Activated gamma-delta T cell treated with Interleukin-2 at 50 U/mL for 16 hours (primary cell): ENCODE results near the gene IFITM5.

Experiments
- DNase-seq: peaks from one replicate; pipeline ENCODE4 v3.0.0-alpha.2; 2020

The IFITM5 gene

DNA sequence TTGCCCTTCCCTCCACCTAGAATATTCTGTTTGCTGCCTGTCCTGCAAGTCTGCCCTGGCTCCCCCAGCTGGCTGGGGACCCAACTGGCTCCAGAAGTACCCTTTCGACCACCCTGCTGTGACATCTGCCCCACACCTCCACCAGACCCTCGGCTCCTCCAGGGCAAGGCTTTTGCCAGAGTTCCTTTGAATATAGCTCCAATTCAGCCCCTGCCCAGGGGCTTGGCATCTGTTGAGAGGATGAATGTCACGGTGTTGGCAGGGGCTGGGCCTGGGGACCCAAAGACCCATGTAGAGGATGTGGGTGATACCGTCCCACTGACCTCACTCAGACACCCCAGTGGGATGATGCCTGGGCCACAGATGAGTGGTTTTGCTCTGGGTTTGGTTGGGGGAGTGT, 17.2 kb downstream of the IFITM5 start:
- no peak for DNase-seq

DNA sequence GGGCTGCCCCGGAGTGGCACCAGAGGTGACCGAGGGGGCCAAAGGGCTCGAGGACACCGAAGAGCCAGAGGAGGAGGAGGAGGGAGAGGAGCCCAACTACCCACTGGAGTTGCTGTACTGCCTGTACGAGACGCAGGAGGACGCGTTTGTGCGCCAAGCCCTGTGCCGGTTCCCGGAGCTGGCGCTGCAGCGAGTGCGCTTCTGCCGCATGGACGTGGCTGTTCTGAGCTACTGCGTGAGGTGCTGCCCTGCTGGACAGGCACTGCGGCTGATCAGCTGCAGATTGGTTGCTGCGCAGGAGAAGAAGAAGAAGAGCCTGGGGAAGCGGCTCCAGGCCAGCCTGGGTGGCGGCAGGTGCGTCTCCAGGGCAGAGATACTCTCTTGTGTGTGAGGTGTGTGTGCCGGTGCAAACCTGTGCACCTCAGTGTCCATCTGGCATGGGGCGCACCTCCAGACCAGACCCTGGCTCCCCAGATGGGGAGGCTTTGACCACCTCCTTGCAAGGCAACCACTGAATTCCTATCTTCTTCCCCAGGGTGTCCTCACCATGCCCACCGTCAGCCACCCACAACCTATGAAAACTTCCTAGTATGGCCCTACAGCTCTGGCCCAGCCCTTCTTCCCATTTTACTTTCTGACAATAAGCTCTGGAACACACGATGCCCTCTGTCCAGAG, 17.7 kb downstream of the IFITM5 start:
- DNase-seq: no peak

DNA sequence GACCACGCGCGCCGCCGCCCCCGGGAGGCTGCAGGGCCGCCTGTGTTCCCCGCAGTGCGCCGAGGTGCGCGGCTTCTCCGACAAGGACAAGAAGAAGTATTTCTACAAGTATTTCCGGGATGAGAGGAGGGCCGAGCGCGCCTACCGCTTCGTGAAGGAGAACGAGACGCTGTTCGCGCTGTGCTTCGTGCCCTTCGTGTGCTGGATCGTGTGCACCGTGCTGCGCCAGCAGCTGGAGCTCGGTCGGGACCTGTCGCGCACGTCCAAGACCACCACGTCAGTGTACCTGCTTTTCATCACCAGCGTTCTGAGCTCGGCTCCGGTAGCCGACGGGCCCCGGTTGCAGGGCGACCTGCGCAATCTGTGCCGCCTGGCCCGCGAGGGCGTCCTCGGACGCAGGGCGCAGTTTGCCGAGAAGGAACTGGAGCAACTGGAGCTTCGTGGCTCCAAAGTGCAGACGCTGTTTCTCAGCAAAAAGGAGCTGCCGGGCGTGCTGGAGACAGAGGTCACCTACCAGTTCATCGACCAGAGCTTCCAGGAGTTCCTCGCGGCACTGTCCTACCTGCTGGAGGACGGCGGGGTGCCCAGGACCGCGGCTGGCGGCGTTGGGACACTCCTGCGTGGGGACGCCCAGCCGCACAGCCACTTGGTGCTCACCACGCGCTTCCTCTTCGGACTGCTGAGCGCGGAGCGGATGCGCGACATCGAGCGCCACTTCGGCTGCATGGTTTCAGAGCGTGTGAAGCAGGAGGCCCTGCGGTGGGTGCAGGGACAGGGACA, 18.4 kb downstream of the IFITM5 start:
- peak; percentile 31 for DNase-seq

DNA sequence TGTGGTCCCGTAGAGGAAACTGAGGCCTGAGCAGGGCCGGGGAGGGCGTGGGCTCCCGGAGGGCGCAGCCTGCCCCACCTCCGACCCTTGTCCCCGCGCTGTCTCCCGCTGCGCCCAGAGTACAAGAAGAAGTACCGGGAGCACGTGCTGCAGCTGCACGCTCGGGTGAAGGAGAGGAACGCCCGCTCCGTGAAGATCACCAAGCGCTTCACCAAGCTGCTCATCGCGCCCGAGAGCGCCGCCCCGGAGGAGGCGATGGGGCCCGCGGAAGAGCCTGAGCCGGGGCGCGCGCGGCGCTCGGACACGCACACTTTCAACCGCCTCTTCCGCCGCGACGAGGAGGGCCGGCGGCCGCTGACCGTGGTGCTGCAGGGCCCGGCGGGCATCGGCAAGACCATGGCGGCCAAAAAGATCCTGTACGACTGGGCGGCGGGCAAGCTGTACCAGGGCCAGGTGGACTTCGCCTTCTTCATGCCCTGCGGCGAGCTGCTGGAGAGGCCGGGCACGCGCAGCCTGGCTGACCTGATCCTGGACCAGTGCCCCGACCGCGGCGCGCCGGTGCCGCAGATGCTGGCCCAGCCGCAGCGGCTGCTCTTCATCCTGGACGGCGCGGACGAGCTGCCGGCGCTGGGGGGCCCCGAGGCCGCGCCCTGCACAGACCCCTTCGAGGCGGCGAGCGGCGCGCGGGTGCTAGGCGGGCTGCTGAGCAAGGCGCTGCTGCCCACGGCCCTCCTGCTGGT, 19.2 kb downstream of the IFITM5 start:
- DNase-seq: peak; percentile 38

DNA sequence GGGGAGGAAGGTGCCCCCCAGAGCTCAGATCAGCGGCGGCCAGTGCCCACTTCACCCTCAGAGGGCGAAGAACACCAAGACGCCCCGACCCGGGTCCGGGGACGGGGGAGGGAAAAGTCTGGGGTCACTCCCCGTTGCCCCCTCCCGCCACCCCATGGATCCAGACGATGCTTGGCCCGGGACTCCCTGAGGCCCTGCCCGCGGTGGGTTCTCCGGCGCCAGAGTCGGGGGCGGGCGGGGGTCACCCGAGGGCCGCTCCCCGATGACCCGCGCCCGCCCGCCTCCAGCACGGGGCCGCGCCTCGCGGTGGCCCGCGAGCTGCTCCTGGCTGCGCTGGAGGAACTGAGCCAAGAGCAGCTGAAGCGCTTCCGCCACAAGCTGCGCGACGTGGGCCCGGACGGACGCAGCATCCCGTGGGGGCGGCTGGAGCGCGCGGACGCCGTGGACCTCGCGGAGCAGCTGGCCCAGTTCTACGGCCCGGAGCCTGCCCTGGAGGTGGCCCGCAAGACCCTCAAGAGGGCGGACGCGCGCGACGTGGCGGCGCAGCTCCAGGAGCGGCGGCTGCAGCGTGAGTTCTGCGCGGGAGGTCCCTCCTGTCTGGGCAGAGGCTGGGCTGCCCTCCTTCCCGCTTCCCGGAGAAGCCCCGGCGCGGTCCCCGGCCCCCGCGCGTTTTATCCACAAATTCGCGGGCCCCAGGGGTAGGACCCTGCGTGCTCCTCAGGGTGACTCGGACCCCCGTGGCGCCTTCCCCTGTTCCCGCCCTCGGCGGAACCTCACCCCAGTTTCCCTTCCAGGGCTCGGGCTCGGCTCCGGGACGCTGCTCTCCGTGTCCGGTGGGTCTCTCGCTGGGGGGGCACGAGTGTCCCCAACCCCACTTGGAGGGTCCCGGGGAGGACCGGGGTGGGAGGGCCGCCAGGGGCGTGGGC, 20.0 kb downstream of the IFITM5 start:
- DNase-seq: no peak

DNA sequence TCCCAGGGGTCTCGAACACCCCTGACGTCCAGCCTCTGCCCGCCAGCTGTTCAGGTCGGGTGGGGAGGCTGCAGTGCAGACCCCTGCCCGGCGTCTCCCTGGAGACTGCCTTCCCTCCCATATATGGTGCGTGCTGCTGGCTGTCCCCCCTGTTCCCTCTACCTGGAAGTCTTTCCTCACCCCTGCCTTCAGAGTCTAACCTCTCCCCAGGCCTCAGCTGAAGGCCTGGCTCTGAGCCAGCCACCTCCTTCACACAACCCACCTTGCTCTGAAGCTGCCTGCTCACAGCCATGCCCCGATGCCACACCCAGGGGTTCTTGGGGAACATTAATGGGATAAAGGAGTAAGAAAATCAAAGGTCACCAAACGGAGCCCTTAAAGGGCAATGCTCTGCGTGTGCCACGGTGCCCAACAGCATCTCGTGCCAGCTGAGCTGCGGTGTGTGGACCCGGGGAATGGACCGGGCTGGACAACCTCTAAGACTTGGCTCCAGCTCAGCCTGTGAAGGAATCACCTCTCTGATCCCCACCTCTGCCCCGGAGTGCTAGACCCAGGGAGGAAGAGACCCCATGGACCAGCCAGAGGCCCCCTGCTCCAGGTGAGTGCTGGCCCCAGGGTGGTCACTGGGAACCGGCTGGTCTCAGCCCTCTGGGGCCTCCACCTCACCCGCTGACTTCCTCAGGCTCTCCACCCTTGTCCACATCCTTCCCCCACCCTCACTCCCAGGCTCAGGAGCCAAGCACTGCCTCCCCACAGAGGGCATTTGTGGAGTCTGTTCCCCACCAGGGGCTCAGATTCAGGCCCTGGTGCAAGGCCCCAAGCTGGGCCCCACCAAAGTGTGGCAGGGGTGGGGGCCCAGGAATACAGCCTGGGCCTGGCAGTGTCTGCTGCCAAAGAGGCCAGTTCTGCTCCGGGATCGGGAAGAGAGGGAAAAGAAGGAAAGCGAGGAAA, 21.1 kb downstream of the IFITM5 start, which contains the start of gene NLRP6:
Gene NLRP6 (plus strand): TSS at position 407 of the 951 bp plus-strand sequence. CDS start 163 bp downstream, at position 570.
- no peak for DNase-seq

DNA sequence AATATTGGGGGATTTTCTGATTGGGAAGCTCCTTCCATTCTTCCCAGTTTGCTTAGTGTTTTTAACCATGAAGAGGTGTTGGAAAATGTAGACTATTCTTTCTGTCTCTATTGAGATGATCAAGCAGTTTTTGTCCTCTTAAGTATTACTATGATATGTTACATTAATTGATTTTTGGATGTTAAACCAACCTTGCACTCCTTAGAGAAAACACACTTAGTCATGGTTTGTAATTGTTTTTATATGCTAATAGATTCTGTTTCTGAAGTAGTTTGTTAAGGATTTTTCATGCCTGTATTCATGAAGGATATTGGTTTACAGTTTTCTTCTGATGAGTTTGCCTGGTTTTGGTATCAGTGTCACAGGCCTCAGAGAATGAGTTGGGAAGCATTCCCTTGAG, 23.1 kb downstream of the IFITM5 start:
- DNase-seq: no peak

DNA sequence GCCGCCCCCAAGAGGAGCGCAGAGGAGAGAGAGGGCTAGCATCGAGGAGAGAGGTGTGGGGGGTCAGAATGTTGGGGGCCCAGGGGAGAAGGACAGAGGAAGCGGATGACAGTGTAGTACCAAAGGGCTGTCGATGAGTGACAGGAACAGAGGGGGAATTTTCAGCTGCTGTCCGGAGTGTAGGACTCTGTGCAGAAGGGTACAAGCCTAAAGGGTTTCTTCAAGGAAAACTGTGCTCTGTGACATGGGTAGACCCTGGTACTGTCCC, 26.5 kb downstream of the IFITM5 start:
- no peak for DNase-seq

DNA sequence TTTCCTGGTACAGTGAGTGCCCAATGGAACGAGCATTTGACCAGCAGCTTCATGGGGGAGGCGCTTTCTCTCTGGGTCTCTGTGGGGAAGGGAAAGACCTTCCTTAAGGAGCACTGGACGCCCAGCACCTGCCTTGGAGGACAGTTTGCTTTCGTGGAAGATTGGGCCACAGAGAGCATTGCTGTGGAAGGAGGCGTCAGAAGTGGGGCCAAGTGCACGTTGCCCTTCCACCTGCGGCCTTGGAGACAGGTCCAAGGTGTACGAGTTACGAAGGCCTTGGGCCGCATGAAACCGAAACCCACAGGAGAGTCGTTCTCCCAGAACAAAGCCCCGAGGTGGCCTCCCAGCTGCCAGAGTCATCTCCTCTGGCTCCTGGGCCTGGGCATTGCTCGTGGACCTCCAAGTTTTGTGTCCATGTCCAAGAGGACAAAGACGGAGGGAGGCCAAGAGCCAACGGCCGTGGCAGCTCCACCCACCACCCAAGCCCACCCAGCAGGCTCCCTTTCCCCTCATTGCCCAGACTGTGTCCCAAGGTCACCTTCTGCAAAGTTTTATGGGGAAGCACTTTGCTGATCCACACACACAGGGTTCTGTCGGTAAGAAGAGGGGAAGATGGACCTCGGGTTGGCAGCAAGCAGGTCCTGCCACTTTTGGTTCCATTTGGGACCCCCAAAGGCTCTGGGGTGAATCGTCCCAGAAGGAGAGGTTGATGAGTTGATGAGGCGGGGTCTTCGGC, 27.0 kb downstream of the IFITM5 start:
- no peak for DNase-seq

DNA sequence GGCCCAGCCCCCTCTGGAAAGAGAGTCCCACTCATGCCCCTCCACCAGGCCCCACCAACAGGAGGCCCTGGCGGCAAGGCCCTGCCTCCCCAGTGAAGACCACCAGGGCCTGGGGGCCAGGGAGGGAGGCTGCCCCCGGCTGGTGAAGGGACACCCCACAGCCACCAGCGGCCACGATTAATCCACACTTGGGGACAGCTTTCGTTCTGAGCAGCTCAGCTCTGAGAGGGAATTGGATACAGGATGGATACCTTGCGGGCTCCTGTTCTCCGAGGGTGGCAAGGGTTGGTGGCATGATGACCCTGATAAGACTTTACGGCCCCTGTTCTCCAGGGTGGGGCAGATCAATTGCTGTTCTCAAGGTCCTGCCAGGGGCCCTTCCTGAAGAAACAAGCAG, 28.0 kb downstream of the IFITM5 start:
- DNase-seq: no peak

DNA sequence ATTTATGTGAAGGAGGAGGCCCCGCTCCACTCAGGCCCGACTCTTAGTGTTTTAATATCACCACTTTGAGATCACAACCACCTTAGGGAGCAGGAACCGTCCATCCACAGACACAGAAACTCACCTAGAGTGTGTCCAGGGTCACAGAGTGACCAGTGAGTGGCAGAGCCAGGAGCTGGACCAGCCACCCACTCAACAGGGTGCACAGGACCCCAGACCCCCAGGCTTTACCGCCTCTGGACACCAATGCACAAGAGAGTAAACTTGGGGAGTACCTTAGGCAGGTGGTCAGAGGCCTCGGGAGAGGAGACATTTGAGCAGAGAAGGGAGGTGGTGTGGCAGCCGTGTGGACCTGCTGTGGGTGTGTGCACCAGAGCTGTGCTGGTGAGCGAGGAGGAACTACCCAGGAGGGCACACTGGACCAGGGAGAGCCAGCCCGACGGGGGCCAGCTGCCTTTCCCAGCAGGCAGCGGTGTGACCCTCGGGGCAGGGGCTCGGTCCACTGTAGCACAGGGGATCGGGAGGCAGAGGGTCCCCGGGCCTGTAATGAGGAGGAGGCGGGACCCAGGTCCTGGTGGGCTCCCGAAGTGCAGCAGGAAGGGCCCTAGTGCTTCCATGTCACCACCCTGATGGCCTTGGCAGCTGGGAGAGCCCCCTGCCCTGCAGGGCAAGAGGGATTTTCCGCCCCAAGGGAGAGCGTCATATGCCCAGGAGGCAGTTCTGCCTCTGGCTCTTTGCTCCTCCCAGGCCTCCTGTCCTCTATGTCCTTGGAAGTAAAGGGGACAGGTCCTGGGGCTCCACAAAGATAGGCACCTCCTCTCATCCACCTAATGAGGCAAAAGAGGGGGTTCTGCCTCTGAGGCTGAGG, 28.6 kb downstream of the IFITM5 start:
- no peak for DNase-seq

DNA sequence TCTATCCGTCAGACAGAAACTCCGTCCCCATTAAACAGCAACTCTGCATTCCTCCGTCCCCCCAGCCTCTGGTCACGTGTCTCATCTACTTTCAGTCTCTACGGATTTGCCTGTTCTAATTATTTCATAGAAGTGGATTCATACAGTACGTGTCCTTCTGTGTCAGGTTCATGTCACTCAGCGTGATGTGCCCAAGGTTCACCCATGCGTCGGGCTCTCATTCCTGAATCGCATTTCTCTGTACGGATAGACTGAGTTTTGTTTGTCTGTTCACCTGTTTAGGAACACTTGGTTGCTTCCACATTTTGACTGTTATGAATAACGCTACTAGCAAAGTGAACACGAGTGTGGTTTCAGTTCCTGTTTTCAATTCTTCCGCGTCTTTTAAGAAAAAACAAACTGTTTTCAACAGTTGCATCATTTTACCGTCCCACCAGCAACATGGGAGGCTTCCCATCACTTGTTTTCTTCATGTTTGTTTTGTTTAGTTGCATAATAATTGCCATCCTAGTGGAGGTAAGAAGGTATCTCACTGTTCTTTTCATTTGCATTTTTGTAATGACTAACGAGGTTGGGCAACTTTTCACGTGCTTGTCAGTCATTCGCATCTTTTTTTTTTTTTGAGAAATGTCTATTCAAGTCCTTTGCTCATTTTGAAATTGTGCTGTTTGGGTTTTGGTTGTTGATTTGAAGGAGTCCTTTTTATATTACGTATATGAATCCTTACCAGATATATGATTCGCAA, 30.0 kb downstream of the IFITM5 start:
- peak; percentile 41 for DNase-seq

DNA sequence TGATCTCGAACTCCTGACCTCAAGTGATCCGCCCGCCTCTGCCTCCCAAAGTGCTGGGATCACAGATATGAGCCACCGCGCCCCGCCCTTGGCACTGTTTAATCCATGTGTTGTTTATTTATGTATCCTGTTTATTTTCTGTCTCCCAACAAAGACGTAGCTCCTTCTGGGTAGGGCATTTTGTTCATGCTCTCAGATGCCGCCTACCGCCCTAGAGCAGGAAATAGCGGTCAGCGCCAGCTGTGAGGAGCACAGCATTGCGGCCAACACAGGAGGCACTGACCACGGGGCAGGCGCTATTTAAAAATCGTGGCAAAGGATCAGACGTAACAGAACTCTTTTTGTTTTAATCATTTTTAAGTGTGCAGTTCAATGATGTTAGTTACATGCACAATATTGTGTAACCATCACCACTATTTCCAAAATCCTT, 30.6 kb downstream of the IFITM5 start:
- peak; percentile 61 for DNase-seq

DNA sequence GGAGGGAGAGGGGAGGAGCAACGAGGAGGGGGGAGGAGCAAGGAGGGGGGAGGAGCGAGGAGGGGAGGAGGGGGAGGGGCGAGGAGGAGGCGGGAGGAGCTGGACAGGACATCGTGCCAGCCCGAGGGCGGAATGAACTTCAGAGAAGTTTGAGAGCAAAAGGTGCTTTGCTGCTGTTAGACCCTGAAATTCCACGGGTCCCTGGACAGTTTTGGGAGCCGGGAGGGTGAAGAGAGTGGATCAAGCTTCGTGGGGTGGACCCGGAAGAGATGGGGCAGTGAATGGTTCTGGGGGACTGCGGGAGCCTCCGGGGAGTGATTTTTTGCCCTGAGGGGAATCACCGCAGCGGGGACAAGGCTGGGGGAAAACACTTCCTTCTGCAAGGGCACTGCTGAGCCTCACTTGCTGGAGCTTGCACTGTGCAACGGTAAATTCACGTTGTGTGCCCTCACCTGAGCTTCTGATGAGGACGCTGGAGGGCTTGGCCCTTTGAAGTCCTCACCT, 31.8 kb downstream of the IFITM5 start:
- DNase-seq: peak; percentile 59

DNA sequence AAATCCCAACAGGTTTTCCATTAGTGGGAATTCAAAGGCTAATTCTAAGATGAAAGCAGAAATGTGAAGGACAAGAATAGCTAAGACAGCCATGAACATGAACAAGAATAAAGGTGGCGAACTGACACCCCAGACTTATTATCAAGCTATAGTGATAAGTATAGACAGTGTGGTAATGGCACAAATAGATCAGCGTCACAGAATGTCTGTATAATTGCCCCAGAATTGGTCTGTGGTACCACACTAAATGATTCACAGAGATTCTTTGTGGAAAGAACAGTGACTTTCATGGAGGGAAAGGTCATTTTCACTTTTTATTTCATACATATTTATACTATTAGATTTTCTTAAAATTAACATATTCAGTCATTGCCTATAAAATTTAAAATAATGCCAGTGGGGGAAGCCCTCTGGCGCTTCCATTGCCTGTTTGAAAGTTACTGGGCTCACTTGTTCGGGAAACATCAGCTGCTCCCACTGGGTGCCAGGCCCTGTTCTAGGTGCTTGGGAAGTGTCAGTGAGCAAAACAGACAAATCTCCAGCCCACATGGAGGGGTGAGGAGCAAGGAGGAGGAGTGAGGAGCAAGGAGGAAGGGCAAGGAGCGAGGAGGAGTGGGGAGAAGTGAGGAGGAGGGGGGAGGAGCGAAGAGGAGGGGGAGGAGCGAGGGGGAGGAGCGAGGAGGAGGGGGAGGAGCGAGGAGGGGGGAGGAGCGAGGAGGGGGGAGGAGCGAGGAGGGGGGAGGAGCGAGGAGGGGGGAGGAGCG, 32.5 kb downstream of the IFITM5 start:
- no peak for DNase-seq

DNA sequence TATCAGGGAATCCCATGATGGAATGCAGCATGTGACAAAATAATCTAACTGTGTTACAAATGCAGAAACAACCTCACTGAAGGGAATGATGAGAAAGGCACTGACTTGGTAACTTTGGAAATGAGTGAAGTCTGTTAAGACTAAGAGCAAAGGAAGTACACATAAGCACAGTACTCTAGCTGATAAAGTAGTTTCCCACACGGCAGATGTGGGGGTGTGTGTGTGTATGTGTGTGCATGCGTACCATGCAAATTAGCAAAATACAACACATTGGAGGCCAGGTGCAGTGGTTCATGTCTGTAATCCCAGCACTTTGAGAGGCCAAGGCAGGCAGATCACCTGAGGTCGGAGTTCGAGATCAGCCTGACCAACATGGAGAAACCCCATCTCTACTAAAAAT, 37.7 kb downstream of the IFITM5 start:
- no peak for DNase-seq

DNA sequence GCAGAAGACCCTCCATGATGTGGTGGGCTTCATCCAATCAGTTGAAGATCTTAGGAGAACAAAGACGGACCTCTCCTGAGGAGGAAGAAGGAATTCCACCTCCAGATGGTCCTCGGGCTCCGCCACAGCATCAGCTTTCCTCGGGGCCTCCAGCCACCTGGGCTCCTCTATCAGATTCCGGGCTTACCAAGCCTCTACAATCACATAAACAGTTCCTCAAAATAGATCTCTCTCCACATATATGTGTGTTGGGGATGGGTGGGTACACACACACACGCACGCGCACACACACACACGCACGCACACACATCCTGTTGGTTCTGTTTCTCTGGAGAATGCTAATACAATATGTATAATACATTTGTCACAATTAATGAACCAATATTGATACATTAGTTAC, 39.9 kb downstream of the IFITM5 start:
- no peak for DNase-seq
